HepG2 (cell line): ENCODE results near the gene HAUS1. TPM values are rescaled to one million over a fixed set of nuclear protein-coding genes. Genes with fewer than 3 reads are reported as not detected.

ENCODE experiments used
- ATF5 ChIP-seq: sonication (generic); formaldehyde crosslinking; IDR thresholded peaks from 2 replicates; pipeline ENCODE4 v1.4.0; 2020; ENCODE audit warnings: mild to moderate bottlenecking, low read depth, missing genetic modification reagents
- HIC2 ChIP-seq: sonication (generic); formaldehyde crosslinking; IDR thresholded peaks from 2 replicates; pipeline ENCODE4 v1.9.0; 2022; ENCODE audit warnings: low read depth, missing genetic modification reagents
- HOXA3 ChIP-seq: sonication (generic); formaldehyde crosslinking; IDR thresholded peaks from 2 replicates; pipeline ENCODE4 v1.5.0; 2020; ENCODE audit warnings: missing genetic modification reagents
- NFATC3 ChIP-seq: sonication (generic); formaldehyde crosslinking; IDR thresholded peaks from 2 replicates; pipeline ENCODE4 v1.5.1; 2020; ENCODE audit warnings: mild to moderate bottlenecking, missing genetic modification reagents
- PCBP2 ChIP-seq: fragments of 200-400 bp; formaldehyde crosslinking; optimal IDR thresholded peaks from 2 replicates; pipeline ENCODE3; 2018; ENCODE audit warnings: low read length, low read depth; ENCODE audit not compliant: poor library complexity, severe bottlenecking
- PRDM15 ChIP-seq: sonication (generic); formaldehyde crosslinking; IDR thresholded peaks from 2 replicates; pipeline ENCODE4 v1.4.0; 2020; ENCODE audit warnings: missing genetic modification reagents
- RFX1 ChIP-seq: fragments of 450-650 bp; IDR thresholded peaks from 2 replicates; pipeline ENCODE4 v1.6.1; 2017
- SNRNP70 ChIP-seq: fragments of 200-400 bp; formaldehyde crosslinking; IDR thresholded peaks from 2 replicates; pipeline ENCODE4 v1.6.1; 2017; ENCODE audit warnings: mild to moderate bottlenecking, low read depth, low read length, moderate library complexity
- TCF12 ChIP-seq, 2 experiments: fragments of 450-650 bp in 1 of 2; sonication (generic) in 1 of 2; formaldehyde crosslinking in 1 of 2; IDR thresholded peaks; 2 replicates each; pipeline versions ENCODE4 v1.6.1 to v1.8.0; 2017 to 2022; ENCODE audit warnings: antibody characterized with exemption in 1 of 2, mild to moderate bottlenecking in 1 of 2, missing genetic modification reagents in 1 of 2, moderate library complexity in 1 of 2
- TEAD3 ChIP-seq: optimal IDR thresholded peaks from 2 replicates; pipeline ENCODE3; 2016; ENCODE audit warnings: borderline replicate concordance
- TRIM22 ChIP-seq: fragments of 450-650 bp; IDR thresholded peaks from 2 replicates; pipeline ENCODE4 v1.6.1; 2017
- ZFX ChIP-seq: sonication (generic); formaldehyde crosslinking; IDR thresholded peaks from 2 replicates; pipeline ENCODE4 v1.4.0; 2020; ENCODE audit warnings: mild to moderate bottlenecking, low read depth, missing genetic modification reagents, moderate library complexity
- ZNF3 ChIP-seq: IDR thresholded peaks from 2 replicates; pipeline ENCODE4 v1.7.0; 2017; ENCODE audit warnings: inconsistent platforms
- ZNF331 ChIP-seq: sonication (generic); formaldehyde crosslinking; IDR thresholded peaks from 2 replicates; pipeline ENCODE4 v1.4.0; 2020; ENCODE audit warnings: missing genetic modification reagents
- ZNF335 ChIP-seq: sonication (generic); formaldehyde crosslinking; IDR thresholded peaks from 2 replicates; pipeline ENCODE4 v1.4.0; 2020; ENCODE audit warnings: missing genetic modification reagents
- ZNF33B ChIP-seq: sonication (generic); formaldehyde crosslinking; IDR thresholded peaks from 2 replicates; pipeline ENCODE4 v1.5.1; 2020; ENCODE audit warnings: mild to moderate bottlenecking, missing genetic modification reagents
- ZNF572 ChIP-seq: sonication (generic); formaldehyde crosslinking; IDR thresholded peaks from 2 replicates; pipeline ENCODE4 v1.5.1; 2020; ENCODE audit warnings: mild to moderate bottlenecking, missing genetic modification reagents
- ZNF577 ChIP-seq: sonication (generic); formaldehyde crosslinking; IDR thresholded peaks from 2 replicates; pipeline ENCODE4 v1.4.0; 2020; ENCODE audit warnings: mild to moderate bottlenecking, low read depth, missing genetic modification reagents, borderline replicate concordance
- ZNF768 ChIP-seq: sonication (generic); formaldehyde crosslinking; IDR thresholded peaks from 2 replicates; pipeline ENCODE4 v1.4.0; 2020; ENCODE audit warnings: missing genetic modification reagents
- ZNF879 ChIP-seq: sonication (generic); formaldehyde crosslinking; IDR thresholded peaks from 2 replicates; pipeline ENCODE4 v1.8.1; 2023; ENCODE audit warnings: missing genetic modification reagents
- polyA plus RNA-seq, 8 experiments: library from polyadenylated mRNA; depleted of rRNA in 3 of 8; stranded (reverse) in 7 of 8; unstranded in 1 of 8; fragments of >200 nt; fragmentation: Illumina TruSeq in 4 of 8; extraction: Trizol in 4 of 8; gene quantifications; 2 replicates each; pipeline versions ENCODE4 v1.2.1 to v1.2.3, GENCODE V29; 2011 to 2016; ENCODE audit warnings: low read depth in 4 of 8, missing spikeins in 1 of 8, mixed read lengths in 1 of 8; ENCODE audit not compliant: insufficient read depth in 1 of 8
- total RNA-seq, 5 experiments: library from RNA; depleted of rRNA; stranded (reverse); fragments of >200 nt; fragmentation: Illumina TruSeq; extraction: Trizol; gene quantifications; 2 replicates each; pipeline ENCODE4 v1.2.3, GENCODE V29; 2016; ENCODE audit warnings: low read depth in 1 of 5
- TF ChIP-seq, protein P1 (sequence below): sonication (generic); formaldehyde crosslinking; IDR thresholded peaks from 2 replicates; pipeline ENCODE4 v1.8.1; 2023; ENCODE audit warnings: mild to moderate bottlenecking, missing genetic modification reagents

The HAUS1 gene
- total and polyA plus RNA-seq, 2 of the 13 experiments (the other 11 are each of a cell fraction or from before 2014, with no cell fraction given), result 20.6 to 59.2 TPM

DNA sequence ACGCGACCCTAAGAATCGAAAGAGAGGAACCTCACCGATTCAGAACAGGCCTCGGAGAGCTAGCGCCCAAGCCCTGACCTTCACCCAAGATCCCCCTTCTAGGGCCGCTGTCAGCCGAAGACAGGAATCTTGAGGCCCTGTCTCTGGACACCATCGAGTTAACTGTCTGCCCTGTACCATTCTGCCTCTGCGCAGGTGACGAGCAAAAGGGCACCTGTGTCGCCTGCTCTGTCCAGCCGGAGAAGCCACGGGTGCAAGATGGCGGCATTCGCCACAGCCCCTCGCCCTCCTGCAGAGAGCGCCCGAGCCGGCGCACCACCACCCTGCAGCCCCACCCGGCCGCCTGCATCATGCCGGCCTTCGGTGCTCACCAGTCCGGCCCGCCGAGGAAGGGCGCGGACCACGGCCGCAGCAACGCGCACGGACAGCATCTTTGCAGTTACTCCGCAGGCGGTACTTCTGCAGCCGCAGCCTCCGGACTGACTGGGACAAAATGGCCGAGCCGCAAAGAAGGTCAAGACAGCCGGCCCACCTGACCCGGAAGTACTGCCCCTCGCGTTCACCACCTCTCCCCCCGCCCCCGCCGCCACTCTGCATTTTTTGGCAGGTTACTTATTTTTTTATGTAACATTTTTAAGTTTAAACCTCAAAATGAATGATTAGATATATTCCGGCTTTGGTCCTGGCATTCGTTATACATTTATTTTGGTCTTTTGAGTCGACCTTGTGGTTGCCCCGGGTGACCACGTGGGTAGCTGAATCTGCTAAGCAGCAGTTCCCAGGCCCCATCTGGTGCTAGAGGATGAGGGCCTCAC lies 6.2 kb upstream of the HAUS1 start, which contains the start of gene ATP5F1A (continued):
- TF ChIP-seq, protein P1, sequence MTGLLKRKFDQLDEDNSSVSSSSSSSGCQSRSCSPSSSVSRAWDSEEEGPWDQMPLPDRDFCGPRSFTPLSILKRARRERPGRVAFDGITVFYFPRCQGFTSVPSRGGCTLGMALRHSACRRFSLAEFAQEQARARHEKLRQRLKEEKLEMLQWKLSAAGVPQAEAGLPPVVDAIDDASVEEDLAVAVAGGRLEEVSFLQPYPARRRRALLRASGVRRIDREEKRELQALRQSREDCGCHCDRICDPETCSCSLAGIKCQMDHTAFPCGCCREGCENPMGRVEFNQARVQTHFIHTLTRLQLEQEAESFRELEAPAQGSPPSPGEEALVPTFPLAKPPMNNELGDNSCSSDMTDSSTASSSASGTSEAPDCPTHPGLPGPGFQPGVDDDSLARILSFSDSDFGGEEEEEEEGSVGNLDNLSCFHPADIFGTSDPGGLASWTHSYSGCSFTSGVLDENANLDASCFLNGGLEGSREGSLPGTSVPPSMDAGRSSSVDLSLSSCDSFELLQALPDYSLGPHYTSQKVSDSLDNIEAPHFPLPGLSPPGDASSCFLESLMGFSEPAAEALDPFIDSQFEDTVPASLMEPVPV (CRISPR knock-in tag), result no peak
- no peak for TF ChIP-seq HIC2 (CRISPR knock-in tag)
- TF ChIP-seq TEAD3 (CRISPR knock-in tag), result peak; percentile 20
- no peak for TF ChIP-seq PRDM15
- peak; percentile 76; the same call in 1 of the 2 replicates for TF ChIP-seq ZNF768 (CRISPR knock-in tag)
- peak; percentile 93 for TF ChIP-seq ZFX (CRISPR knock-in tag)
- no peak for TF ChIP-seq TRIM22
- peak; percentile 39; the same call in 1 of the 2 replicates for TF ChIP-seq ZNF331 (CRISPR knock-in tag)
- no peak for TF ChIP-seq PCBP2
- no peak for TF ChIP-seq ZNF572 (CRISPR knock-in tag)
- TF ChIP-seq HOXA3, result peak; percentile 97
- TF ChIP-seq ZNF3 (CRISPR knock-in tag), result no peak
- no peak for TF ChIP-seq NFATC3 (CRISPR knock-in tag)
- no peak for TF ChIP-seq RFX1
- 0 out of 2 replicates have a peak, but pooled peaks have one; percentile 54 for TF ChIP-seq ZNF879 (CRISPR knock-in tag)
- peak; percentile 61; the same call in 1 of the 2 replicates for TF ChIP-seq ZNF33B (CRISPR knock-in tag)
- TF ChIP-seq ZNF577 (CRISPR knock-in tag), result no peak
- TF ChIP-seq ATF5 (CRISPR knock-in tag), result 0 out of 2 replicates have a peak, but pooled peaks have one; percentile 31
- TF ChIP-seq SNRNP70, result no peak
- no peak for TF ChIP-seq ZNF335 (CRISPR knock-in tag)
- TF ChIP-seq TCF12 (IDR thresholded peaks at IDR 0.05), result no peak
- peak; percentile 52; the same call in 1 of the 2 replicates for TF ChIP-seq TCF12 (CRISPR knock-in tag; IDR thresholded peaks at IDR 0.05)
